ENCODE measurements around the gene SLC45A2. TPM values are rescaled to one million over a fixed set of nuclear protein-coding genes. Genes with fewer than 3 reads are reported as not detected.
"Not testable (repeated sequence)": the region's sequence is repeated elsewhere in the genome, so short reads cannot be mapped to it uniquely, and the experiment has no call there.

SLC45A2 gene
- total RNA-seq, 1 experiment from 2014 or later = not detected

- Histone ChIP-seq H2BK12ac (ENCODE audit: insufficient read length, low read depth, low read length) (no peak overlapping the region), H3K4ac (ENCODE audit: low read depth, low read length) (no peak overlapping the region), H4K8ac (replicated peaks; ENCODE audit: insufficient read length, low read depth, low read length) (no peak overlapping the region), H4K91ac (ENCODE audit: insufficient read length, low read depth, low read length) (no peak overlapping the region), H3K27me3 (ENCODE audit: insufficient read depth, low read length) (no peaks in the 10 kb centered on the region), H3K9ac (ENCODE audit: extremely low read depth, insufficient read length, low read length) (no peak overlapping the region), H2AK5ac (ENCODE audit: insufficient read length, low read length) (no peak overlapping the region), H3K79me1 (ENCODE audit: insufficient read depth, low read depth, low read length, poor library complexity, severe bottlenecking) (no peaks in the 10 kb centered on the region), H3K14ac (ENCODE audit: insufficient read depth, low read length) (no peak overlapping the region), H3K18ac (ENCODE audit: insufficient read length, low read depth, low read length) (no peak overlapping the region), H3K27ac (ENCODE audit: insufficient read length, low read depth, low read length) (no peak overlapping the region), H3K23ac (ENCODE audit: insufficient read length, low read depth, low read length) (no peak overlapping the region), H2BK120ac (ENCODE audit: low read depth, low read length, poor library complexity, severe bottlenecking) (no peak overlapping the region), H3T11ph (ENCODE audit: low read length) (no peak overlapping the region), H2BK15ac (ENCODE audit: low read depth, low read length) (no peak overlapping the region), H3K4me2 (ENCODE audit: insufficient read depth, insufficient read length, low read length) (no peak overlapping the region), H3K79me2 (ENCODE audit: insufficient read depth, low read length) (no peaks in the 10 kb centered on the region), H3K56ac (ENCODE audit: insufficient read length, low read depth, low read length) (no peak overlapping the region), H2BK20ac (ENCODE audit: low read depth, low read length, poor library complexity, severe bottlenecking) (no peak overlapping the region), H3K23me2 (ENCODE audit: insufficient read length, low read depth, low read length, poor library complexity, severe bottlenecking) (peaks cover 3% of the 10 kb centered on the region), H2AFZ (ENCODE audit: low read length) (no peak overlapping the region), H4K5ac (ENCODE audit: insufficient read length, low read depth, low read length) (no peak overlapping the region), H3K4me1 (ENCODE audit: insufficient read depth, low read length) (no peaks in the 10 kb centered on the region), H2BK5ac (ENCODE audit: insufficient read length, low read length) (no peak overlapping the region), H4K20me1 (ENCODE audit: control insufficient read depth, insufficient read depth, insufficient read length) (no peaks in the 10 kb centered on the region), H3K9me3 (ENCODE audit: control insufficient read depth, low read depth, low read length) (no peaks in the 10 kb centered on the region)
- H3K36me3 Mint-ChIP-seq (ENCODE audit: insufficient read depth in 1 of 3, low read depth in 3 of 3) = no peaks in the 10 kb centered on the region
- no peak overlapping the region for H3K4me3 Mint-ChIP-seq
- TF ChIP-seq, protein P1, sequence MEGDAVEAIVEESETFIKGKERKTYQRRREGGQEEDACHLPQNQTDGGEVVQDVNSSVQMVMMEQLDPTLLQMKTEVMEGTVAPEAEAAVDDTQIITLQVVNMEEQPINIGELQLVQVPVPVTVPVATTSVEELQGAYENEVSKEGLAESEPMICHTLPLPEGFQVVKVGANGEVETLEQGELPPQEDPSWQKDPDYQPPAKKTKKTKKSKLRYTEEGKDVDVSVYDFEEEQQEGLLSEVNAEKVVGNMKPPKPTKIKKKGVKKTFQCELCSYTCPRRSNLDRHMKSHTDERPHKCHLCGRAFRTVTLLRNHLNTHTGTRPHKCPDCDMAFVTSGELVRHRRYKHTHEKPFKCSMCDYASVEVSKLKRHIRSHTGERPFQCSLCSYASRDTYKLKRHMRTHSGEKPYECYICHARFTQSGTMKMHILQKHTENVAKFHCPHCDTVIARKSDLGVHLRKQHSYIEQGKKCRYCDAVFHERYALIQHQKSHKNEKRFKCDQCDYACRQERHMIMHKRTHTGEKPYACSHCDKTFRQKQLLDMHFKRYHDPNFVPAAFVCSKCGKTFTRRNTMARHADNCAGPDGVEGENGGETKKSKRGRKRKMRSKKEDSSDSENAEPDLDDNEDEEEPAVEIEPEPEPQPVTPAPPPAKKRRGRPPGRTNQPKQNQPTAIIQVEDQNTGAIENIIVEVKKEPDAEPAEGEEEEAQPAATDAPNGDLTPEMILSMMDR (conservative IDR thresholded peaks at IDR 0.05) = no peak
- no peaks in the 10 kb centered on the region for H3K27me3 Mint-ChIP-seq (ENCODE audit: low read depth)
- H3K9me3 Mint-ChIP-seq = no peaks in the 10 kb centered on the region
- no peak overlapping the region for H3K27ac Mint-ChIP-seq
- WGBS (ENCODE audit: extremely low coverage, insufficient read length, low lambda C conversion rate) = no CpG with 5 or more reads among the region's 4 CpGs
- H3K4me1 Mint-ChIP-seq = peaks cover 22 to 23% of the 10 kb centered on the region in 2 experiments
- no peak for DNase-seq
These were observed 27.0 kb upstream of the SLC45A2 start for GRCh38 chr5:34011536-34011935.

DNA sequence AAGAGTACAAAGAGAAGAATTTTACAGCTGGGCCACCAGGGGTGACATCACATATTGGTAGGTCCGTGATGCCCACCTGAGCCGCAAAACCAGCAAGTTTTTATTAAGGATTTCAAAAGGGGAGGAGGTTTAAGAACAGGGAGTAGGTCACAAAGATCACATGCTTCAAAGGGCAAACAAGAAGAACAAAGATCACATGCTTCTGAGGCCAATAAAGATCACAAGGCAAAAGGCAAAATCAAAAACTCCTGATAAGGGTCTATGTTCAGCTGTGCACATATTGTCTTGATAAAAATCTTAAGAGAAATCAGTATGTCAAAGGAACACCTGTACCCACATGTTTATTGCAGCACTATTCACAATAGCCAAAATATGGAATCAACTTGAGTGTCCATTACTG, 25.7 kb upstream of the SLC45A2 start:
- H3K56ac ChIP-seq (ENCODE audit: insufficient read length, low read depth, low read length); H2AK5ac ChIP-seq (ENCODE audit: insufficient read length, low read length); H3K9me3 ChIP-seq (ENCODE audit: control insufficient read depth, low read depth, low read length); H4K8ac ChIP-seq (replicated peaks; ENCODE audit: insufficient read length, low read depth, low read length); H3K9me3 Mint-ChIP-seq; H3K14ac ChIP-seq (ENCODE audit: insufficient read depth, low read length); H2BK15ac ChIP-seq (ENCODE audit: low read depth, low read length); H3K18ac ChIP-seq (ENCODE audit: insufficient read length, low read depth, low read length); H2BK5ac ChIP-seq (ENCODE audit: insufficient read length, low read length); H4K5ac ChIP-seq (ENCODE audit: insufficient read length, low read depth, low read length); H3K4ac ChIP-seq (ENCODE audit: low read depth, low read length); H3K23ac ChIP-seq (ENCODE audit: insufficient read length, low read depth, low read length); H3K9ac ChIP-seq (ENCODE audit: extremely low read depth, insufficient read length, low read length); H2BK12ac ChIP-seq (ENCODE audit: insufficient read length, low read depth, low read length); H3K27me3 Mint-ChIP-seq (ENCODE audit: low read depth); H3K4me3 Mint-ChIP-seq; H3K79me2 ChIP-seq (ENCODE audit: insufficient read depth, low read length); H3T11ph ChIP-seq (ENCODE audit: low read length); H3K27ac Mint-ChIP-seq; H3K4me2 ChIP-seq (ENCODE audit: insufficient read depth, insufficient read length, low read length); H4K91ac ChIP-seq (ENCODE audit: insufficient read length, low read depth, low read length); H2AFZ ChIP-seq (ENCODE audit: low read length); H3K27me3 ChIP-seq (ENCODE audit: insufficient read depth, low read length); H3K23me2 ChIP-seq (ENCODE audit: insufficient read length, low read depth, low read length, poor library complexity, severe bottlenecking); DNase-seq; H2BK20ac ChIP-seq (ENCODE audit: low read depth, low read length, poor library complexity, severe bottlenecking); H3K79me1 ChIP-seq (ENCODE audit: insufficient read depth, low read depth, low read length, poor library complexity, severe bottlenecking); H3K27ac ChIP-seq (ENCODE audit: insufficient read length, low read depth, low read length); H3K4me1 ChIP-seq (ENCODE audit: insufficient read depth, low read length); H3K36me3 Mint-ChIP-seq (ENCODE audit: insufficient read depth in 1 of 3, low read depth in 3 of 3); H2BK120ac ChIP-seq (ENCODE audit: low read depth, low read length, poor library complexity, severe bottlenecking); H4K20me1 ChIP-seq (ENCODE audit: control insufficient read depth, insufficient read depth, insufficient read length): not testable (repeated sequence)
- peaks cover 25 to 26% of the 10 kb centered on the region in 2 experiments for H3K4me1 Mint-ChIP-seq
- no CpG with 5 or more reads among the region's 2 CpGs for WGBS (ENCODE audit: extremely low coverage, insufficient read length, low lambda C conversion rate)
